Measurements from ENCODE around the gene INAFM2. TPM values are rescaled to one million over a fixed set of nuclear protein-coding genes. Genes with fewer than 3 reads are reported as not detected.

Gene INAFM2
- total and polyA plus RNA-seq, 9 of the 15 experiments (the other 6 are each of a cell fraction or from before 2014, with no cell fraction given): 11.8 to 43.1 (median 27.2) TPM

DNA sequence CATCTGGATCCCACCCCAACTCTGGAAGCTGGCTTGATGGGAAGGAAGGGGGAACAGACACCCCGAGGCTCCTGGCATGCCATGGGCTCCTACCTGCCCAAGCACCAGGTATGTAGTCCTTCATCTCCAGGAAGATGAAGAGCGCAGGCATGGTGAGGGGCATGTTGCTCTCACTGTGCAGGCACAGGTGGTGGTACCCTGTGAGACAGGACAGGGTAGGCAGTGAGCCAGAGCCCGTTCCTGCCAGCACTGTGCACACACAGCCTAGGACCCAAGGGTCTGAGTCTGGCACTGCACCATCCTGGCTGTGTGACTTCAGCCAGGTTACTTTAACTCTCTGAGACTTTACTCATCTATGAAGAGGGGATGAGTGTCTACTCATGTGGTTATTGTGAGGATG lies 31.2 kb upstream of the INAFM2 start (continued):
- TF ChIP-seq, protein P1, sequence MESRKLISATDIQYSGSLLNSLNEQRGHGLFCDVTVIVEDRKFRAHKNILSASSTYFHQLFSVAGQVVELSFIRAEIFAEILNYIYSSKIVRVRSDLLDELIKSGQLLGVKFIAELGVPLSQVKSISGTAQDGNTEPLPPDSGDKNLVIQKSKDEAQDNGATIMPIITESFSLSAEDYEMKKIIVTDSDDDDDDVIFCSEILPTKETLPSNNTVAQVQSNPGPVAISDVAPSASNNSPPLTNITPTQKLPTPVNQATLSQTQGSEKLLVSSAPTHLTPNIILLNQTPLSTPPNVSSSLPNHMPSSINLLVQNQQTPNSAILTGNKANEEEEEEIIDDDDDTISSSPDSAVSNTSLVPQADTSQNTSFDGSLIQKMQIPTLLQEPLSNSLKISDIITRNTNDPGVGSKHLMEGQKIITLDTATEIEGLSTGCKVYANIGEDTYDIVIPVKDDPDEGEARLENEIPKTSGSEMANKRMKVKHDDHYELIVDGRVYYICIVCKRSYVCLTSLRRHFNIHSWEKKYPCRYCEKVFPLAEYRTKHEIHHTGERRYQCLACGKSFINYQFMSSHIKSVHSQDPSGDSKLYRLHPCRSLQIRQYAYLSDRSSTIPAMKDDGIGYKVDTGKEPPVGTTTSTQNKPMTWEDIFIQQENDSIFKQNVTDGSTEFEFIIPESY (CRISPR knock-in tag; IDR thresholded peaks at IDR 0.05): no peak
- no peak for TF ChIP-seq HDAC2 (IDR thresholded peaks at IDR 0.05)
- no peak for TF ChIP-seq NUFIP1 (IDR thresholded peaks at IDR 0.05; ENCODE audit: partially characterized antibody)
- no peak for TF ChIP-seq KLF13 (tag; IDR thresholded peaks at IDR 0.05; ENCODE audit: borderline replicate concordance, low read depth)
- TF ChIP-seq, protein P2, sequence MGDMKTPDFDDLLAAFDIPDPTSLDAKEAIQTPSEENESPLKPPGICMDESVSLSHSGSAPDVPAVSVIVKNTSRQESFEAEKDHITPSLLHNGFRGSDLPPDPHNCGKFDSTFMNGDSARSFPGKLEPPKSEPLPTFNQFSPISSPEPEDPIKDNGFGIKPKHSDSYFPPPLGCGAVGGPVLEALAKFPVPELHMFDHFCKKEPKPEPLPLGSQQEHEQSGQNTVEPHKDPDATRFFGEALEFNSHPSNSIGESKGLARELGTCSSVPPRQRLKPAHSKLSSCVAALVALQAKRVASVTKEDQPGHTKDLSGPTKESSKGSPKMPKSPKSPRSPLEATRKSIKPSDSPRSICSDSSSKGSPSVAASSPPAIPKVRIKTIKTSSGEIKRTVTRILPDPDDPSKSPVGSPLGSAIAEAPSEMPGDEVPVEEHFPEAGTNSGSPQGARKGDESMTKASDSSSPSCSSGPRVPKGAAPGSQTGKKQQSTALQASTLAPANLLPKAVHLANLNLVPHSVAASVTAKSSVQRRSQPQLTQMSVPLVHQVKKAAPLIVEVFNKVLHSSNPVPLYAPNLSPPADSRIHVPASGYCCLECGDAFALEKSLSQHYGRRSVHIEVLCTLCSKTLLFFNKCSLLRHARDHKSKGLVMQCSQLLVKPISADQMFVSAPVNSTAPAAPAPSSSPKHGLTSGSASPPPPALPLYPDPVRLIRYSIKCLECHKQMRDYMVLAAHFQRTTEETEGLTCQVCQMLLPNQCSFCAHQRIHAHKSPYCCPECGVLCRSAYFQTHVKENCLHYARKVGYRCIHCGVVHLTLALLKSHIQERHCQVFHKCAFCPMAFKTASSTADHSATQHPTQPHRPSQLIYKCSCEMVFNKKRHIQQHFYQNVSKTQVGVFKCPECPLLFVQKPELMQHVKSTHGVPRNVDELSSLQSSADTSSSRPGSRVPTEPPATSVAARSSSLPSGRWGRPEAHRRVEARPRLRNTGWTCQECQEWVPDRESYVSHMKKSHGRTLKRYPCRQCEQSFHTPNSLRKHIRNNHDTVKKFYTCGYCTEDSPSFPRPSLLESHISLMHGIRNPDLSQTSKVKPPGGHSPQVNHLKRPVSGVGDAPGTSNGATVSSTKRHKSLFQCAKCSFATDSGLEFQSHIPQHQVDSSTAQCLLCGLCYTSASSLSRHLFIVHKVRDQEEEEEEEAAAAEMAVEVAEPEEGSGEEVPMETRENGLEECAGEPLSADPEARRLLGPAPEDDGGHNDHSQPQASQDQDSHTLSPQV (IDR thresholded peaks at IDR 0.05): no peak
- TF ChIP-seq, protein P3, sequence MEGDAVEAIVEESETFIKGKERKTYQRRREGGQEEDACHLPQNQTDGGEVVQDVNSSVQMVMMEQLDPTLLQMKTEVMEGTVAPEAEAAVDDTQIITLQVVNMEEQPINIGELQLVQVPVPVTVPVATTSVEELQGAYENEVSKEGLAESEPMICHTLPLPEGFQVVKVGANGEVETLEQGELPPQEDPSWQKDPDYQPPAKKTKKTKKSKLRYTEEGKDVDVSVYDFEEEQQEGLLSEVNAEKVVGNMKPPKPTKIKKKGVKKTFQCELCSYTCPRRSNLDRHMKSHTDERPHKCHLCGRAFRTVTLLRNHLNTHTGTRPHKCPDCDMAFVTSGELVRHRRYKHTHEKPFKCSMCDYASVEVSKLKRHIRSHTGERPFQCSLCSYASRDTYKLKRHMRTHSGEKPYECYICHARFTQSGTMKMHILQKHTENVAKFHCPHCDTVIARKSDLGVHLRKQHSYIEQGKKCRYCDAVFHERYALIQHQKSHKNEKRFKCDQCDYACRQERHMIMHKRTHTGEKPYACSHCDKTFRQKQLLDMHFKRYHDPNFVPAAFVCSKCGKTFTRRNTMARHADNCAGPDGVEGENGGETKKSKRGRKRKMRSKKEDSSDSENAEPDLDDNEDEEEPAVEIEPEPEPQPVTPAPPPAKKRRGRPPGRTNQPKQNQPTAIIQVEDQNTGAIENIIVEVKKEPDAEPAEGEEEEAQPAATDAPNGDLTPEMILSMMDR (IDR thresholded peaks at IDR 0.05 in 2 of 3, conservative IDR thresholded peaks at IDR 0.05 in 1 of 3; ENCODE audit: insufficient read depth in 2 of 3, low read depth in 1 of 3, low read length in 3 of 3): no peak
- no peak for TF ChIP-seq KAT2B (IDR thresholded peaks at IDR 0.05; ENCODE audit: low read depth, low read length)

Data from K562 (cell line).